RWPE1 (cell line): ENCODE data around the gene NEURL1B.

Source experiments
- CTCF ChIA-PET: fragments of 350-600 bp; sonication (Branson Sonifier 250); formaldehyde crosslinking; extraction: SDS; loops from one replicate; lab custom pipeline; 2021; lab: Yijun Ruan, JAX
- POLR2A ChIA-PET: fragments of 400-600 bp; formaldehyde crosslinking; extraction: SDS; loops from one replicate; lab custom pipeline; 2020; ENCODE audit warnings: antibody characterized with exemption; ENCODE audit not compliant: low non-redundant PET; lab: Yijun Ruan, JAX
- DNase-seq: peaks from one replicate; pipeline ENCODE4 v3.0.0; 2012; ENCODE audit warnings: low spot score
- H3K27ac ChIP-seq: fragments of 450-650 bp; 2 replicates; pipeline ENCODE4 v1.5.1; 2017
- CTCF ChIP-seq: fragments of 450-650 bp; conservative IDR thresholded peaks from 2 replicates; pipeline ENCODE4 v1.5.1; 2017; ENCODE audit warnings: low read depth, mild to moderate bottlenecking

Gene NEURL1B

DNA sequence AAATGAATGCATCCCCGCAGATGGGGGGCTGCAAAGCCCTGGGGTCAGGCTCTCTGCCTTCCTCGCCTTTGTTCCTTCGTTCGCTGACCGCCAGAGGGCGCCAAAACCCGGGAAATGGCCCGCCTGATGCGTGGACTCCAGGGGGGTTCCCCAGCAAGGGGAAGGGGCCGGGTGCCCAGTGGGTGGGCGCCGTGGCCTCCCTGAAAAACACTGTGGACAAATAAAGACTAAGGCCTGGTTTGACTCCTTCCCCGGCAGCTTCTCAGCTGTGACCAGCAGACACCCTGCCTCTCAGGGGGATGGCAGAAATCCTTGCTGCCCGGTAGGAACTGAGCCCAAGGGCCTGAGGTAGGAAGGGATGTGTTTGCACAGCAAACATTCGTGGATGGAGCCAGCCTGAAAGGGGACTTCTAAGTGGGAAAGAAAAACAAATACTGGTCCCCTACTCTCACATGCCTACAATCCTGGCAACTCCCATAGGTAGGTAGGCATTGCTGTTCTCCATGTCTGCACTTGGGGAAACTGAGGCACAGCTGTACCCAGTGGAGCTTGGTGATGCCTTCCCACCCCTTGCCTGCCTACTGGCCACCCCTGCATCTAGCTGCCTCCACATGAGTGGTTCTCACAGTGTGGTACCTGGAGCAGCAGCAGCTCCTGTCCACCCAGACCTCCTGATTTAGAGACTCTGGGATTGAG is 72.2 kb downstream of the NEURL1B start:
- H3K27ac ChIP-seq, result peak overlapping the region; percentile 74
- DNase-seq, result peak; percentile 71

GRCh38 chr5:172713809-172714490 is 72.9 kb downstream of the NEURL1B start:
- POLR2A ChIA-PET, result no interaction called here
- CTCF ChIA-PET, result interaction anchor here (0.5 to 5.0 kb wide), 50 partner anchors 9 to 1447 kb away, joined by 3 to 138 read pairs (median 4); partner anchors contain the start of genes DUSP1 and RPL26L1

More for the DNA sequence above, 72.2 kb downstream of the NEURL1B start:
- POLR2A ChIA-PET, result no interaction called here
- CTCF ChIA-PET, result interaction anchor here (0.5 to 5.0 kb wide), 34 partner anchors 9 to 833 kb away, joined by 3 to 138 read pairs (median 3); partner anchors contain the start of genes DUSP1 and RPL26L1
- peak; percentile 95 for TF ChIP-seq CTCF

DNA sequence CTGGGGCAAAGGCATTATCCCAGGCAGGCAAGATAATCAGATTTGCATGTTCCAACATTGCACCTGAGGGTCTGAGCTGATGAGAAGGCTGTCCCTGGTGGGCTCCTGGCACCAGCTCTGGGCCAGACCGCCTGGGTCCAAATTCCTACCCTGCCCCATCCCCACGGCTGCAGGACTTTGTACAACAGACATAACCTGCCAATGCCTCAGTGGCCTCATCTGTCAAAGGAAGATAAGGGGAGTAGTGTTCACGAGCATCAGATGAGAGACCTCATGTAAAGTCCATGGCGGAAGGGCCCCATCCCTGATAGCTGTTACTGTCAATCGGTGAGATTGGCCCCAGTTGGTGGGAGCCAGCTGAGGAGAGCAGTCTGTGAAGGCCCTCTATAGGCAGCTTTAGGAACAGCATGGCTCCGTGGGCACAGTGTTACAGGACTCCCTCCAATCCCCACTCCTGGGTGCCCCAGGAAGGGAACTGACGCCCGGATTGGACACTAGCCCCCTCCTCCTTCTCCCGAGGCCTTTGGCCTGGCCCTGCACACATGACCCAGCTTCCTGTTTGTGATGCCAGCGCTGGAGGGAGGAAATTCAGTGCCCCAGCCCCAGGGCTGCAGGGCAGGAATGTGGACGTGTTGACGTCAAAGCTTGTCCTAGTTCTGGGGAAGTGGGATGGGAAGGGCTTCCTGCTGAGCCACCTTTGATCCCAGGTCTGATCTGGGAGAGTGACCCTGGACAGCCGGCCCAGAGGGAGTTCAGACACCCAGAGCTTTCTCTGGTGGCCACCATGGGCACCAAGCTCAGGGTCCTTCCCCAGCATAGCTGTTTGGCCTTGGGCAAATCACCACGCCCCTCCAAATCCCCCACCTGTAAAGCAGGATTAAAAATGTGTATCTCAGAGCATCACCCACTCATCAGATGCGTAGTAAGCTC is 73.7 kb downstream of the NEURL1B start:
- TF ChIP-seq CTCF, result peak; percentile 92
- H3K27ac ChIP-seq, result peak overlapping the region; percentile 74
- ChIA-PET CTCF (interaction anchor here (0.5 to 5.0 kb wide), 40 partner anchors 8 to 1447 kb away, joined by 3 to 138 read pairs (median 4); partner anchors contain the start of genes DUSP1 and RPL26L1), POLR2A (interaction anchor here (0.6 to 0.8 kb wide), 2 partner anchors 217 to 227 kb away, joined by 3 read pairs; no protein-coding TSS in a partner anchor)
- peak; percentile 89 for DNase-seq

More at GRCh38 chr5:172713809-172714490, 72.9 kb downstream of the NEURL1B start:
- DNase-seq, result no peak
- no peak for TF ChIP-seq CTCF
- H3K27ac ChIP-seq, result peak overlapping the region; percentile 74

- DNase-seq, result no peak
- H3K27ac ChIP-seq, result peak overlapping the region; percentile 74
- ChIA-PET POLR2A (interaction anchor here (0.6 to 0.8 kb wide), 2 partner anchors 216 to 226 kb away, joined by 3 read pairs; no protein-coding TSS in a partner anchor), CTCF (interaction anchor here (0.7 to 5.0 kb wide), 21 partner anchors 9 to 569 kb away, joined by 3 to 138 read pairs (median 6); partner anchors contain the start of genes DUSP1 and RPL26L1)
- TF ChIP-seq CTCF, result no peak
Measured at GRCh38 chr5:172715421-172715780, 74.3 kb downstream of the NEURL1B start.

DNA sequence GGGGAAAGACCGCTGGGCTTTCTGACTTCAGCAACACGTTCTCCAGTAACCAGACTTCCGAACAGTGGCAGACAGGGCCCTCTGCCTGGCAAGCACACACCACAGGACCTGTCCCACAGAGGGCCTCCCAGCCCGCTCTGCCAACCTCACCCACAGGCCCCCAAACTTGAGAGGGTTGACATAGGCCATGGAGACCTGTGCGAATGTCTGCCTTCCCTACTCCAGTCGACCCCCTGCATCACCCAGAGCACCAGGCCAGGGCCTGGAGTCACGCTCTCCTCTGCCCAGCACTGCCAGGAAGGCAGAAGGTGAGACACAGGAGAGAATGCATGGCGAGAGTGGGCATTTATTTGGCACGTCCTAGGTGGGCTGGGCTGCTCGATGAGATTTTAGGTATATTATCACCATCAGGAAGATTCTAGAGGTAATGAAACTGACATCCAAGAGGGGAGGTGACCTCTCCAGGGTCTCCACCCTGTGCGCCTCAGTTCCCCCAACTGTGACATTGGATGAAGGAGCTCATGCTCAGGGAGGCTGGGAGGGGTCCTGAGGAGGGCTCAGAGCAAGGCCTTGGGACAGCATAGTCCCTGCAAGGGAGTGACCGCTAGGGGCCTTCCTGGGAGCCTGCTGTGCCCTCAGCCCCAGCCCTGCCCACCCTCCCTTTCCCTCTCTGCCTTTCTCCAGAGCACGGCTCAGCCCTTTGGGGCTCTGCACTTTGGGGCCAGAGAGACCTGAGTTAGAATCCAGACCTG is 75.0 kb downstream of the NEURL1B start:
- no peak for DNase-seq
- POLR2A ChIA-PET, result no interaction called here

More for the DNA sequence above, 75.0 kb downstream of the NEURL1B start:
- no peak for TF ChIP-seq CTCF
- peak overlapping the region; percentile 74 for H3K27ac ChIP-seq
- CTCF ChIA-PET, result interaction anchor here (0.5 to 2.0 kb wide), 18 partner anchors 9 to 486 kb away, joined by 3 to 39 read pairs (median 4); partner anchors contain the start of gene DUSP1
